Activated CD4-positive, alpha-beta memory T cell treated with anti-CD3 and anti-CD28 coated beads for 36 hours (primary cell): ENCODE results near the gene DDX19B. TPM values are rescaled to one million over a fixed set of nuclear protein-coding genes. Genes with fewer than 3 reads are reported as not detected.
"Not testable (repeated sequence)": the region's sequence is repeated elsewhere in the genome, so short reads cannot be mapped to it uniquely, and the experiment has no call there.

Experiments
- CTCF ChIA-PET: fragments of 350-600 bp; sonication (Branson Sonifier 250); formaldehyde crosslinking; loops from one replicate; lab custom pipeline; 2021; ENCODE audit warnings: antibody characterized with exemption, inconsistent platforms; lab: Charles Lee
- POLR2A ChIA-PET: fragments of 350-600 bp; sonication (Branson Sonifier 250); formaldehyde crosslinking; loops from one replicate; lab custom pipeline; 2021; ENCODE audit warnings: antibody characterized with exemption; lab: Charles Lee
- DNase-seq: peaks from one replicate; pipeline ENCODE4 v3.0.0-alpha.2; 2020
- H3K27ac Mint-ChIP-seq: one replicate; pipeline ENCODE4 v1.8.0; 2021; ENCODE audit warnings: mixed read lengths
- H3K27me3 Mint-ChIP-seq: one replicate; pipeline ENCODE4 v1.8.0; 2021; ENCODE audit warnings: mixed read lengths
- H3K36me3 Mint-ChIP-seq: one replicate; pipeline ENCODE4 v1.8.0; 2021; ENCODE audit warnings: mixed read lengths
- H3K4me1 Mint-ChIP-seq: one replicate; pipeline ENCODE4 v1.8.0; 2021; ENCODE audit warnings: low read depth, mixed read lengths
- H3K4me3 Mint-ChIP-seq: one replicate; pipeline ENCODE4 v1.8.0; 2021; ENCODE audit warnings: mild to moderate bottlenecking, mixed read lengths
- H3K9me3 Mint-ChIP-seq: one replicate; pipeline ENCODE4 v1.8.0; 2021; ENCODE audit warnings: mixed read lengths
- intact Hi-C: fragments of 100-400 bp; cut with micrococcal nuclease; formaldehyde crosslinking; loops from one replicate; pipeline ENCODE4 v1.15.1; 2023
- total RNA-seq, 2 experiments: library from RNA; stranded (reverse); gene quantifications; one replicate each; pipeline ENCODE4 v1.2.3, GENCODE V29; 2021

Gene DDX19B
- total RNA-seq, 2 experiments from 2014 or later = 31.2 to 36.6 TPM

GRCh38 chr16:70324998-70325747 lies 26.2 kb downstream of the DDX19B start:
- Mint-ChIP-seq H3K36me3 (peaks cover 9% of the 10 kb centered on the region), H3K27ac (no peak overlapping the region), H3K27me3 (no peaks in the 10 kb centered on the region), H3K4me3 (no peak overlapping the region), H3K9me3 (no peaks in the 10 kb centered on the region), H3K4me1 (no peaks in the 10 kb centered on the region)
- CTCF ChIA-PET = interaction anchor here (0.6 to 1.2 kb wide), 4 partner anchors 58 to 538 kb away, joined by 3 to 4 read pairs (median 3); no protein-coding TSS in a partner anchor
- DNase-seq = no peak
- intact Hi-C loops = no loop called here
- POLR2A ChIA-PET = interaction anchor here (0.6 kb wide), 1 partner anchor 14 kb away, joined by 3 read pairs; no protein-coding TSS in a partner anchor

GRCh38 chr16:70331091-70331490 lies 32.1 kb downstream of the DDX19B start:
- ChIA-PET POLR2A (no interaction called here), CTCF (interaction anchor here (0.7 to 2.2 kb wide), 7 partner anchors 9 to 323 kb away, joined by 3 to 18 read pairs (median 4); partner anchors contain the start of gene DDX19B)
- intact Hi-C loops = no loop called here
- H3K36me3 Mint-ChIP-seq = peaks cover 10% of the 10 kb centered on the region
- DNase-seq = no peak
- no peaks in the 10 kb centered on the region for H3K27me3 Mint-ChIP-seq
- no peak overlapping the region for H3K27ac Mint-ChIP-seq
- no peaks in the 10 kb centered on the region for H3K4me1 Mint-ChIP-seq
- H3K4me3 Mint-ChIP-seq = no peak overlapping the region
- no peaks in the 10 kb centered on the region for H3K9me3 Mint-ChIP-seq

GRCh38 chr16:70331588-70332358 lies 32.8 kb downstream of the DDX19B start:
- Mint-ChIP-seq H3K27me3 (no peaks in the 10 kb centered on the region), H3K4me3 (no peak overlapping the region), H3K9me3 (no peaks in the 10 kb centered on the region), H3K27ac (no peak overlapping the region), H3K36me3 (peaks cover 10% of the 10 kb centered on the region), H3K4me1 (no peaks in the 10 kb centered on the region)
- ChIA-PET POLR2A (no interaction called here), CTCF (interaction anchor here (0.6 to 2.2 kb wide), 8 partner anchors 9 to 540 kb away, joined by 3 to 18 read pairs (median 4); no protein-coding TSS in a partner anchor)
- peak; percentile 21 for DNase-seq
- intact Hi-C loops = no loop called here

GRCh38 chr16:70332728-70333127 lies 33.7 kb downstream of the DDX19B start:
- POLR2A ChIA-PET, H3K4me1 Mint-ChIP-seq, H3K9me3 Mint-ChIP-seq, H3K27ac Mint-ChIP-seq, H3K36me3 Mint-ChIP-seq, DNase-seq, H3K27me3 Mint-ChIP-seq, H3K4me3 Mint-ChIP-seq, intact Hi-C loops: not testable (repeated sequence)
- CTCF ChIA-PET = interaction anchor here (1.2 to 2.1 kb wide), 2 partner anchors 8 to 37 kb away, joined by 3 to 9 read pairs; no protein-coding TSS in a partner anchor

- DNase-seq = no peak
- peaks cover 2% of the 10 kb centered on the region for H3K36me3 Mint-ChIP-seq
- POLR2A ChIA-PET = no interaction called here
- no peaks in the 10 kb centered on the region for H3K9me3 Mint-ChIP-seq
- no peaks in the 10 kb centered on the region for H3K27me3 Mint-ChIP-seq
- CTCF ChIA-PET = interaction anchor here (1.6 to 1.7 kb wide), 2 partner anchors 17 to 315 kb away, joined by 3 to 4 read pairs; no protein-coding TSS in a partner anchor
- intact Hi-C loops = no loop called here
- H3K27ac Mint-ChIP-seq = no peak overlapping the region
- H3K4me1 Mint-ChIP-seq = no peaks in the 10 kb centered on the region
- no peak overlapping the region for H3K4me3 Mint-ChIP-seq
Observed at GRCh38 chr16:70337814-70338213, 38.8 kb downstream of the DDX19B start.

GRCh38 chr16:70341600-70341999 lies 42.6 kb downstream of the DDX19B start:
- H3K27ac Mint-ChIP-seq = peak overlapping the region; percentile 11
- peaks cover 4% of the 10 kb centered on the region for H3K36me3 Mint-ChIP-seq
- ChIA-PET POLR2A (interaction anchor here (0.5 kb wide), 1 partner anchor 580 kb away, joined by 3 read pairs; no protein-coding TSS in a partner anchor), CTCF (interaction anchor here (2.4 kb wide), 1 partner anchor 10 kb away, joined by 9 read pairs; no protein-coding TSS in a partner anchor)
- no peaks in the 10 kb centered on the region for H3K27me3 Mint-ChIP-seq
- no peak overlapping the region for H3K4me3 Mint-ChIP-seq
- no peak for DNase-seq
- no peaks in the 10 kb centered on the region for H3K9me3 Mint-ChIP-seq
- intact Hi-C loops = no loop called here
- H3K4me1 Mint-ChIP-seq = peaks cover 7% of the 10 kb centered on the region

GRCh38 chr16:70342016-70342415 lies 43.0 kb downstream of the DDX19B start:
- POLR2A ChIA-PET = no interaction called here
- Mint-ChIP-seq H3K36me3 (peaks cover 4% of the 10 kb centered on the region), H3K27ac (peak overlapping the region; percentile 11), H3K27me3 (no peaks in the 10 kb centered on the region), H3K9me3 (no peaks in the 10 kb centered on the region), H3K4me3 (no peak overlapping the region), H3K4me1 (peaks cover 7% of the 10 kb centered on the region)
- intact Hi-C loops = no loop called here
- CTCF ChIA-PET = no interaction called here
- no peak for DNase-seq

- Mint-ChIP-seq H3K4me1 (peaks cover 35% of the 10 kb centered on the region), H3K36me3 (peaks cover 16% of the 10 kb centered on the region), H3K9me3 (no peaks in the 10 kb centered on the region), H3K4me3 (peak overlapping the region; percentile 96), H3K27ac (peak overlapping the region; percentile 90), H3K27me3 (no peaks in the 10 kb centered on the region)
- no peak for DNase-seq
- ChIA-PET POLR2A (interaction anchor here (0.9 to 2.0 kb wide), 10 partner anchors 10 to 225 kb away, joined by 3 to 30 read pairs (median 6); partner anchors contain the start of genes AARS1, COG4, DDX19B and SF3B3), CTCF (interaction anchor here (0.9 to 1.6 kb wide), 5 partner anchors 35 to 308 kb away, joined by 3 to 5 read pairs (median 3); partner anchors contain the start of genes COG4, EXOSC6 and SF3B3)
- intact Hi-C loops = loop anchor here (1.0 to 2.0 kb wide), 4 partner anchors 35 to 177 kb away; partner anchors contain the start of genes AARS1, COG4, DDX19B and SF3B3
Observed at GRCh38 chr16:70345840-70346239, 46.9 kb downstream of the DDX19B start.

- POLR2A ChIA-PET = no interaction called here
- peaks cover 35% of the 10 kb centered on the region for H3K4me1 Mint-ChIP-seq
- no peak overlapping the region for H3K4me3 Mint-ChIP-seq
- no peak overlapping the region for H3K27ac Mint-ChIP-seq
- H3K9me3 Mint-ChIP-seq = no peaks in the 10 kb centered on the region
- CTCF ChIA-PET = no interaction called here
- intact Hi-C loops = no loop called here
- H3K36me3 Mint-ChIP-seq = peaks cover 20% of the 10 kb centered on the region
- H3K27me3 Mint-ChIP-seq = no peaks in the 10 kb centered on the region
- no peak for DNase-seq
Observed at GRCh38 chr16:70348991-70349390, 50.0 kb downstream of the DDX19B start.

GRCh38 chr16:70349783-70350182 lies 50.8 kb downstream of the DDX19B start:
- Mint-ChIP-seq H3K4me1 (peaks cover 35% of the 10 kb centered on the region), H3K27me3 (no peaks in the 10 kb centered on the region), H3K4me3 (no peak overlapping the region), H3K9me3 (no peaks in the 10 kb centered on the region), H3K36me3 (peaks cover 24% of the 10 kb centered on the region), H3K27ac (peak overlapping the region; percentile 65)
- intact Hi-C loops = no loop called here
- ChIA-PET POLR2A (no interaction called here), CTCF (interaction anchor here (1.0 kb wide), 1 partner anchor 305 kb away, joined by 3 read pairs; no protein-coding TSS in a partner anchor)
- DNase-seq = peak; percentile 23

- Mint-ChIP-seq H3K36me3 (peaks cover 32% of the 10 kb centered on the region), H3K27ac (no peak overlapping the region), H3K9me3 (no peaks in the 10 kb centered on the region), H3K27me3 (no peaks in the 10 kb centered on the region), H3K4me3 (no peak overlapping the region), H3K4me1 (peaks cover 3% of the 10 kb centered on the region)
- intact Hi-C loops = no loop called here
- POLR2A ChIA-PET = interaction anchor here (0.6 to 1.3 kb wide), 2 partner anchors 15 to 41 kb away, joined by 3 read pairs; no protein-coding TSS in a partner anchor
- CTCF ChIA-PET = interaction anchor here (0.6 to 1.8 kb wide), 2 partner anchors 13 to 251 kb away, joined by 3 to 7 read pairs; partner anchors contain the start of gene DDX19A
- DNase-seq = no peak
Observed at GRCh38 chr16:70359552-70359951, 60.6 kb downstream of the DDX19B start.
